ENCODE measurements around the gene CAMSAP3.

DNA sequence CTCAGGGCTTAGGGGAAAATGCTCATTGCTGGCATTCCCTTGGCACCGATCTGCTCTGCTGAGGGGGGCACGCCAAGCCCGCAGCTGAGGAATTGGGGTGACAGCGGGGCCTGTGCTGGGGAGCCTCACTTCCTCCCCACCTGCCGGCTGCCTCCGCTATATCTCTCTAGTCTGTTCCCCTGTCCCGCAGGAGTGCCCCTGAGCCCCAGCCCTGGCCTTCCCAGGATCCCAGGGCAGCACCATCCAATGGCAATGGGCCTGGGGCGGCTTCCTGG lies 50.7 kb downstream of the CAMSAP3 start:
- TF ChIP-seq CTCF (conservative IDR thresholded peaks at IDR 0.05) = no peak
- TF ChIP-seq ZFX (IDR thresholded peaks at IDR 0.05) = no peak

Data from C4-2B (cell line).